Hematopoietic multipotent progenitor cell treated with erythropoietin and hydrocortisone succinate and interleukin-3 and kit ligand, for 8 days (in vitro differentiated cells): ENCODE data around the gene LAMA2.
"Not testable (repeated sequence)": the region's sequence is repeated elsewhere in the genome, so short reads cannot be mapped to it uniquely, and the experiment has no call there.

ENCODE experiments used
- DNase-seq: peaks from one replicate; pipeline ENCODE4 v3.0.0-alpha.2; 2015

Gene LAMA2

DNA sequence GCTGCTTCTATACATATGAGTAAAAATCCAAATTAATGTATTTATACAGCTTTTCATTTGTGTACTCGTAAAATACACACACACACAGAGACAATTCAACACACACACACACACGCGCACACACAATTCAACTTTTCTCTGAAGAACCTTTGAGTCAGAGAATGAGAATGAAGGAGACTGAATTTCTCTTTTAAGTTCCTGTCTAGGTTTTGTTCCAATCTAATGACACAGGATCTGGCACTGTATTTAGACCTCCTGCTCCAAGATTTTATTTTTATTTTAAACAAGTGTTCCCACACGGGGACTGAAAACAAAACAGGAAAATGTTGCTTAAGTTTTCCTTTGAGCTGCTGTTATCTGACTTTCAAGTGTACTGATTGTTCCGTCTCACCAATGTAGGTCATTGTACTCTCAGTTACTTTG, 250.8 kb downstream of the LAMA2 start:
- DNase-seq, result no peak

DNA sequence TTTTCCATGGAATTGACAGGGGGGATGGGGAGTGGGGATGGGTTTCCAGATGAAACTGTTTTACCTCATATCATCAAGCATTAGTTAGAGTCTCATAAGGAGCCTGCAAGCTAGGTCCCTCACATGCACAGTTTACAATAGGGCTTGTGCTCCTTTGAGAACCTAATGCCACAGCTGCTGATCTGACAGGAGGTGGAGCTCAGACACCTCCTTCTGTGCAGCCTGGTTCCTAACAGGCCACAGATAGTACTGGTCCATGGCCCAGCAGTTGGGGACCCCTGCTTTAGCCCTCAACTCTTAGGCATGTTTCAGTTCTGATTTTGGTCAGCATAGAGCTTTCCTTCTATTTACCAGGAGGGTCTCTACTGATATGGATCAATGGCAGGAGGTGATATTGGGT, 251.6 kb downstream of the LAMA2 start:
- no peak for DNase-seq

DNA sequence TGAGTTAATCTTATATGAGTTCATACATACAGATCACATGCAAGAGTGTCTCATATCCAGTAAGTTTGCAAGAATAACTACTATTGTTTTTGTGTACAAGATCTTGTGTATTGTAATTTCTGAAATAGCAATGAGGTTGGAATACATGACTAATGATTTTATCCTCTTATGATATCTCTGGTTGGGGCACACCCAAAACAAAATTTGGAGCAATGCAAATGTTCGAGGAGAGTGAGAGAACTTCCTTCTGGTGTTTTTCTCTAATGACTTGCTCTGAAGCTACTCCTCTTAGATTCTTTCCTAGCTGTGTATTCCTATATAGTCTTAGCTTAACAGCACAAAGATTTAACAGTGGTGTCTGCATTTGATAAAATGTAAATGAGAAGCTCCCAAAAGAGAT, 252.5 kb downstream of the LAMA2 start:
- DNase-seq, result no peak

DNA sequence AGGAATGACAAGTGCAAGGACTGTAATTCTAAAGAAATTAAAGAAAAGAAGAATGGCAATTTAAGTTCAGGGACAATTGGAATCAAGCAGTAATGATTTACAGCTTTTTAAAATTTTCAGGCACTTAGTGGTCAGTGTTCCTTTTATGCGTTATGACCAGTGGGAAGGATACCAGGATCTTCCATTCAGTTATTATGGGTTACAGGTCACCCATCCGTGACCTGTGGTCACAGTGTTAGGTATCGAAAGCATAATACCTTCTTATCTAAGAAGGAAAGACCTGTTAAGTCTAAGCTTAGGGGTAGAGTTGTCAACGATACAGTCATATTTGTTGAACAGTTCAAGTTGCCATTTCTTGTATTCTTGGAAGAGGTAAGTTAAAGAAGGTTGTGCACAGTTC, 253.8 kb downstream of the LAMA2 start:
- DNase-seq, result no peak

DNA sequence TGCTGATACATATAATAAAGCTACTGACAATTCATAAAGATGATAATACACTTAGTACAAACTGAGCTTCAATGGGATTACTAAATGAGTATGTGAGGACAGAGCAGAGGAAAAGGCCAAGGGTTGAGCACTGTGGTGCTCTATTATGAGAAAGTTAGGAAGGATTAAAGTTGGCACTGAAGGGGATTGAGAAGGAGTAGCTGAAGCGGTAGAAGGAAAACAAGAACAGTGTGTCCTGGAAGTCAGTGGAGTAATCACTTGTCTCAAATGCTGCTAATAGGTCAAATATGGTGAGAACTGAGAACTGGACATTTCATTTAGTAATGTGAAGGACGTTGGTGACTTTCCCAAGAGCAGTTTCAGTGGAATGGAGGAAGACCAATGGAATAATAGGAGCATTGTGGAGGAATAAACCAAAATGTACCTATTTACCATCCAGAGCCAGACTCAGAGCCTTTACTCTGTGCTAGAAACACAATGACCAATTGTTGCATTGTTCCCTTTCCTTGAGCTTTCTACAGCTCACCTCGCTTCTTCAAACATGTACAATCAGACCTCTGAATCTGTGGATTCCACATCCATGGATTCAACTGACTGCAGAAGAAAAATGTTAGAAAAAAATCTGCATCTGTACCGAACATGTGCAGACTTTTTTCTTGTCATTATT, 255.9 kb downstream of the LAMA2 start:
- no peak for DNase-seq

DNA sequence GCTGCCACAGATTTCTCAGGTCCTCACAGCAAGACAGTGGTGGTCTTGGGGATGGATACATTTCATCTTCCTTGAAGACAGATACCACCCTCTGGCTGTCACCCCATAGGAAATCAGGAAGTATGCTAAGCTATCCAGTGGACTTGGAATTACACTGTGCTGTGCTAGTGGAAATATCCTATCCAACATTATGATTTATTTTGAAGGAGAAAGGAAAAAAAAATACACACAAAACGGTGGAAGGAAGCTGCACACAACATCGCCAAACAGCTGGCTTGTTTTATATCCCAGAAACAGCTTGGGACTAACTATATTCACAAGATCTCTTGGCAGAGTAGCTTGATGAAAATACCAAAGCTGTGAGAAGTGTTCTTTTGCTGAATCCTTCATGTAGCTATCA, 257.6 kb downstream of the LAMA2 start:
- DNase-seq, result no peak

DNA sequence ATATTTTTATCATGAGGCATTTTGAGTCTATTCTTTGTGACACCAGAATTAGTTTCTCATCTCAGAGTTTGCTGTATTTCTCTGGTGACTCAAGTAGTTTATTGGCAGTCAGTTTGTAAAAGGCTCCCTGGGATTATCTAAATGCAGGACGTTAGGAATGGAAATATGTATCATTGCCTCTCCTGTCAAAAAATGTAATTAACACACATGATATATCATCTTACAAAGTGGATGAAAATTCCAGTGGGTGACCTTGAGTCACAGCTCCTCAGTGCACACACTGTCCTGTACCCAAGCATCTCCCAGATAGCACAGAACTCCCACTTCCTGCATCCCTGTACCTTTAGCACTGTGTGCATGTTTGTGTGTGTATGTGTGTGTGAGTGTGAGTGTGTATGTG, 258.6 kb downstream of the LAMA2 start:
- no peak for DNase-seq

DNA sequence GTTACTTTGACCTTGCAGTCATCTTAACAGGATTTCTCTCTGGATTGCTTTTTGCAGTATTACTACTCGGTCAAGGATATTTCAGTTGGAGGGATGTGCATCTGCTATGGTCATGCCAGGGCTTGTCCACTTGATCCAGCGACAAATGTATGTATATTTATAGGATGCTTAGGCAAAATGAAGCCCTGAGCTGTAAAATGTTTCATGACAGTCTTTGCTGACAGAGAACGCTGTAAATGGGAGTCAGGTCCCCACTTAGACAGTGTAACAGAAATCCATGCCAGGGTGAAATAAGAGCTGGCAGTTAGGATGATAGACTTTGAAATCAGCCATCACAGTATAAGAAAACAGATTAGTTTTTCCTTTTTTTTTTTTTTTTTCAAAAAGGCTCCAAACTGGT, 264.0 kb downstream of the LAMA2 start:
- no peak for DNase-seq

DNA sequence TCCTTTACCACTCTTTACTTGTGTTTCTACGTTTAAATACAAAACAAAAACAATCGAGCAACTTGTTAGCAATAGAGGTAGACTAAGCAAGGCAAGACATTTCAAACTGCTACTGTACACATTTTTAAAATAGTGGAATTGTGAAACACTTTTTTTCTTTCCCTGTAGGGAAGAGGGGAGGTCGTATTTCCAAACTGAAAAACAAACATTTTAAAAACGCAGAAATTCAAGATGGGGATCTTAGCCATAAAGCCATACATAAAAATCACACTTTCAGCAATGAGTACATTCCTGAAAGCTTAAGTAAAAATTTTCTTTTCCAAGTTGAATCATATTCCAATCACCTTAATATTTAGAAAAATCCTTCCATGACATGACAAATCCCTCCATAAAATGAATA, 267.6 kb downstream of the LAMA2 start:
- DNase-seq, result no peak

DNA sequence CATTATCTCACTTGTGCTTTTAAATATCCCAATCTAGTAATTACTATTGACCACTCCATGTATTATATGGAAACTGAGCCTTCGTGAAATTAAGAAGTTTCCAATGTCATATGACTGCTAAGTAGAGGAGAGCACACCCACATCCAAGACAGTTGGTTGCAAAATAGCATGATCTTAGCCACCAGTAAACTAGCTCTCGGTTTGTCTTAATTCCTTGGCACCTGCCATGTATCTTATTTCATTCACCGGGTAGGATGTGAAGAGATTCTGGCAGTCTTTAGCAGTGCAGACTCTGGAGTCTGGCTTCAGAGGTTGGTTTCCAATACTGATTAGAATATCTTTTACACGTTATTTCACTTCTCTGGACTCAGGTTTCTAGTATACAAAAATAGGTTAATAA, 270.3 kb downstream of the LAMA2 start:
- no peak for DNase-seq

DNA sequence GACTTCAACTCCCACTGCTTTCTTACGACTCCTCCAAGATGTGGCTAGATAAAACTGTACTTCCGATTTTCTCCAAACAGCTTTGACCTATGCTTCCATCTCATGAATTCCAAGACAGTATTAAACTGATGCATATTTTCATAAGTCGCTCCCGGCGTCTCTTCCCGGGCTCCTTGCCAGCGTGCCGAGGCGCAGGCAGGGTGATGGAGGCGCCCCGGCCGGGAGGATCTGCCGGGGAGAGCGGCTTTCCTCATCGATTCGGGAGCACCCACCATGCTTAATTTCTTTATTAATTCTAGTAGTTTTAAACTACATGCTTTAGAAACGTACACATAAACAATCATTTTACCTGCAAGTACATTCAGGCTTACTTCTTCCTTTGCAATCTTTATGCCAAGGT, 276.3 kb downstream of the LAMA2 start:
- DNase-seq, result not testable (repeated sequence)

DNA sequence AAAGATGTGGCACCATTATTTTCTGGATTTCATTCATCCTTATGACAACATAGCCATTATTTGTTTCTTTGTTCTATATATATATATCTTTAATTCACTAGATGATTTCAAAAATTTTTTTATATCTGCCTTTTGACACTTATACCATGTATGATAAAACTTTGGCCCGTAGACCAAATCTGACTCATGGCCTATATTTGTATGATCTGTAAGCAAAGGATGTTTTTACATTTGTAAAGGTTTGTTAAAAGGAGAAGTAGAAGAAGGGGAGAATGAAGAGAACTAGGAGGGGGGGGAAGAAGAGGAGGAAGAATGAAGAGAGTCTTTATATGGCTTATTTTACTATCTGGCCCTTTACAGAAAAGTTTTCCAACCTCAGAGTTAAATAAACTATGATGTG, 279.7 kb downstream of the LAMA2 start:
- no peak for DNase-seq

DNA sequence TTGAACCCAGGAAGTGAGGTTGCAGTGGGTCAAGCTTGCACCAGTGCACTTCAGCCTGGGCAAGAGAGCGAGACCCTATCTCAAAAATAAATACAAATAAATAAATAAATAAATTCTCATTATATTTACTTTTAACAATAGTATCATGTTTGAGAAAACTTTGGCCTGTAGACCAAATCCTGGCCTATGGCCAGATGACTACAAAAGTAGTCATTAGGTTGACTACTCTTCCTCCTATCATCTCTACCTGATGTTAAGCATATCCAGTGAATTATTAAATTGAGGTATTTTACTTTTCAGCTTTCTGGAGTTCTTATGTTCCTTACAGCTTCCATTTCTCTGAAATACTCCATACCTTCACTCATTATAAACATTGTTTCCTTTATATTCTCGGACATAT, 280.6 kb downstream of the LAMA2 start:
- DNase-seq, result no peak

DNA sequence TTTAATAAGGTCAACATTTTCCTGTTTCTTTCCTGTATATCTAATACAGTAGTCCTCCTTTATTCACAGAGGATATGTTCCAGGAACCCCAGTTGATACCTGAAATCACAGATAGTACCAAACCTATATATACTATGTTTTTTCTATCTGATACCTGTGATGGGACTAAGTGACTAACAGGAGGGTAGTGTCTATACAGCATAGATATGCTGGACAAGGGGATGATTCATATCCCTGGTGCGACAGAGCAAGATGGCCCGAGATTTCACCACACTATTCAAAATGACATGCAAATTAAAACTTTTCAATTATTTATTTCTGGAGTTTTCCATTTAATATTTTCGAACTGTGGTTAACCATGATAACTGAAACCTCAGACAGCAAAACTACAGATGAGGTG, 281.1 kb downstream of the LAMA2 start:
- no peak for DNase-seq

DNA sequence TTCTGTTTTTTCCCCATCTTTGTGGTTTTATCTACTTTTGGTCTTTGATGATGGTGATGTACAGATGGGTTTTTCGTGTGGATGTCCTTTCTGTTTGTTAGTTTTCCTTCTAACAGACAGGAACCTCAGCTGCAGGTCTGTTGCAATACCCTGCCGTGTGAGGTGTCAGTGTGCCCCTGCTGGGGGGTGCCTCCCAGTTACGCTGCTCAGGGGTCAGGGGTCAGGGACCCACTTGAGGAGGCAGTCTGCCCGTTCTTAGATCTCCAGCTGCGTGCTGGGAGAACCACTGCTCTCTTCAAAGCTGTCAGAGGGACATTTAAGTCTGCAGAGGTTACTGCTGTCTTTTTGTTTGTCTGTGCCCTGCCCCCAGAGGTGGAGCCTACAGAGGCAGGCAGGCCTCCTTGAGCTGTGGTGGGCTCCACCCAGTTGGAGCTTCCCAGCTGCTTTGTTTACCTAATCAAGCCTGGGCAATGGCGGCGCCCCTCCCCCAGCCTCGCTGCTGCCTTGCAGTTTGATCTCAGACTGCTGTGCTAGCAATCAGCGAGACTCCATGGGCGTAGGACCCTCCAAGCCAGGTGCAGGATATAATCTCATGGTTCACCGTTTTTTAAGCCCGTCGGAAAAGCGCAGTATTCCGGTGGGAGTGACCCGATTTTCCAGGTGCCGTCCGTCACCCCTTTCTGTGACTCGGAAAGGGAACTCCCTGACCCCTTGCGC, 289.5 kb downstream of the LAMA2 start:
- not testable (repeated sequence) for DNase-seq

DNA sequence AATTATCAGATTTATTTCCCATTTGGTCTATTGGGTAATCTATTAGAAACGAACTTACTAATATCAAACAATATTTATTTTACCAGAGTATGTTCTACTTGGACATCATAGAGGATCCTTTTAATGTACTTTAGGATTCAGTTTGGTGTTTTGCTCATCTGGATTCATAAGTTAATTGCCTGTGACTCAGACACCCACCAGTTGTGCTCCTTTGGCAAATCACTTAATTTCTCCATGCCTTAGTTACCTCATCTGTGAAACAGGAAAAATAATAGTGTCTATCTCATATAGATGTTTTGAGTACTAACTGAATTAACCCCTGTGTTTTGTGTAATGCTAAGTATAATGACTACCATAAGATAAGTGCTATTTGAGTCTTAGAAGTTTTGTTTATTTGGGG, 292.1 kb downstream of the LAMA2 start:
- DNase-seq, result no peak

DNA sequence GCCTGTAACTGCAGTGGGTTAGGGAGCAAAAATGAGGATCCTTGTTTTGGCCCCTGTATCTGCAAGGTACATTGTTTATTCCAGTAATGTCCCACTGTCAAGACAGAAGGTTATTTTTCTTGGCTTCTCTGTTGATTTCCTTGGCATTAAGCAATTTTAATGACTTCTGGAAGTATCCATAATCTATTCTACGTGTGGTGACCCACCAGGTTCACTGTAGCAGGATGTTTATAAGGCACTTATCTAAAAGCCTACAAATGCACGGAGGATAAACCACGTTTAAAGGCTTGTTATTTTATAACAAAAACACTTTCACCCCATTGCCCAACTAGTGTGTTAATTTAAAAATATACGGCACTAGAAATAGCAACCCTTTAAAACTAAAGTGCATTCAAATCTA, 294.9 kb downstream of the LAMA2 start:
- DNase-seq, result no peak

DNA sequence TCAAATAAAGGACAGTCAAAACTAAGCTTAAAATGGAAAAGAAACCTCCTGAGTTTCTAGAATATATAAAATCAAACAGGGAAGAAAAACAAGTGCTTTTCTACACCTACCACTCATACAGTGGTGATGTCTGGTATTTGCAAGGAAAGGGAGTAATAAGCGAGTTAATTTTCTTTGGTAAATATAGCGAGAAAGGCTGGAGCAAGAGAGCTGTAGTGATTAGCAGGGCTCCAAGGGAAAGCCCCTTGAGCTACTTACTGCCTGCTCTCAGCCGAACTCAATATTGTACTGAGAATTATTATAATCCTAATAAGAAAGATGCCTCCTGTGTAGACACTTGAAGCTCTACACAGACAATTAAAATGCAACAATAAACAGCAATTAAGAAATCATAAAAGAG, 296.3 kb downstream of the LAMA2 start:
- DNase-seq, result no peak

DNA sequence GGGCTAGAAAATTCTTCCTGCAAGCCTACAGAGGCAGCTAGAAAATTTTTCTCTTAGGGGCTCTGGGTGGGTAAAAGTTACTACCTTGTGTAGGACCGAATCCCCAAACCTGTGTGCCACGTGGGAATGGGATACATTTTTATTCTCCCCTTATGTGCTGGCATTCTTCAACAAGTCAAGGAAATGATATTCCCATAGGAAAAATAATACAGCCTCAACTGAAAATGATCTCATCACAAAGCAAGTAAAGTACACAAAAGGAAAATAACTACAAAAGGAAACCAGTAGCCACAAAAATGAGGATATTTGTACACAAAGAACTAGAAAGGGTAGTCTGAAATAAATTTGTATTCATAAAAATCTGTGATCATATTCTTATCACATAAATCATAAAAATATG, 298.1 kb downstream of the LAMA2 start:
- DNase-seq, result no peak

DNA sequence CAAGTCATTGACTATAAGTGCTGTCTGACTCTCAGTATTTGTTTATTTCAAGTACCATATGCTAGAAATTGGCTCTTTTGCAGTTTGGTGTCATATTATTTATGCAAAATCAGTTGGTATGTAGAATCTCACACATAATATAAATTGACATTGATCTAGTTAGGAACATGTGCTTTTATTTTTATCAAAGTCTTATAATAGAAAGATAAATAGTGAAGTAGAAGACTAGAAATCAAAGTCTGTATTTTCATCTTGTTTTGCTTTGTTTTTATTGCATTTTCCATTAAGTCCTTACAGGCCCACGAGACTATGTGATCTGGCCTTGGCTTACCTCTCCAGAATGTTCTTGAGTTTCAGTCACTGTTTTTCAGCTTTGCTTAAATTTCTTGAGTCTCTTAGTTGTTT, 300.3 kb downstream of the LAMA2 start:
- DNase-seq, result no peak

DNA sequence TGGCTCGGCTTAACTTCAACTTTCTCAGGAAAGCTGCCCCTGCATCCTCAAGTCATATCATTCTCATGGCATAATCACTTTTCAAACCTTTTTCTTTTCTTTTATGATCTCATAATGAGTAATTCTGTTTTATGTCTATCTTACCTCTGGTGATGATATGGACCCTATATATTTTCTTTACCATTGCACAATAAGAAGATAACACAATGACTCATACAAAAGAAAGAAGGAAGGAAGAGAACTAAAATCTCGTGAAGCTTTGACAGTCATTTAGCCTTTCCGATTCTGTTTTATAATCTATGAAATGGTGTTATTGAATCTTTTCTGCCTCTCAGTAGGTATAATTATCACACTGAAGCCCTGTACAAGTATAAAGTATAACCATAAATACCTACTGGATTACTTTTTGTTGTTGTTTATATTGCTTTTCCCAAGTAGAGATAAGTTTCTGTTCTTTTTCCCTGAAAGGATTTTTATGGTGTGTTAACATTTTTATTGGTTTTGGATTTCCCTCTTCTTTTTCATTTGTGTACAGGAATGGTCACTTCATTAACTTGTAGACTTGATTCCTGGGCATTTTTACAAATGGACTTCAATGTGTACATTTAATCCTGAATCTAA, 300.9 kb downstream of the LAMA2 start:
- DNase-seq, result no peak

DNA sequence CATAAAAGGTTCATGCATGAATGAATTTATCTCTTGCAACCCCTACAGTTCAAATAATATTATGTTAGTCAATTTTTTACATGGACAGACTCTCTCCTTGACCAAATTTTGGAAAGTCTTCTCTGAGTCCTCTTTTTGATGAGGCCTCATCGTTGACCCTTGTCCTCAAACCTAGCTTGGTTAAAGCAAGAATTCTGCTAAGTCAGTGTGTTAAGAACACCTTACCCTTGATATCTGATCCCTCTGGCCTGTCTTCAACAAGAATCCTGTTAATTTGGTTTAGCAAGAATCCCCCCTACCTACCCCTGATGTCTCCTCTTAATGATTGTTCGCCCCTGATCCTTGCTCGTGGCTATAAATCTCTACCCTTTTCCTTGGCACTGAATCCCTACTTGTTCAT, 301.4 kb downstream of the LAMA2 start:
- no peak for DNase-seq

DNA sequence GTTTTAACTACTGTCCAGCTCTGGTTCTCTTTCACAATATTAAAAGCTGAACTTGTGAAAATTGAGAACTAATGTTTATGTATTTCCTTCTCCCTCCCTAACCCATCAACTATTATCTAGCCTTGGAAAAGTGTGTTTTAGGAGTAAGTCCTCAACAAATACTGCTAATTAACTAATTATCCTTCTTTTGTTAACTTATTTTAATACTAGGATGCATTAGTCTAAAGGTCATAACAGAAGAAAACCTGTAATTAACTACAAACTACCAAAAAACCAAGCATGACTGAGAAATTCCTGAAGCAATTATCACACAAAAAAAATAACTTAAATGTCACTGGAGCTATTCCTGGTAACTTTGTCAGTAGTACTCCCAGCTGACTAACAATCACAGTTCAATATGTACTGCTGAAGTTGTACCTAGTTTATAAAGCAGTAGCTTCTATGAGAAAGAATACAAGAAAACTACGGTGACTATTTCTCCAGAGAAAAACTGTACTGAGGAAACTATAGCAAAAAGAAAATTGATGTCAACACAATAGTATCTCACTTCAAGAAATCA, 301.9 kb downstream of the LAMA2 start:
- DNase-seq, result no peak

DNA sequence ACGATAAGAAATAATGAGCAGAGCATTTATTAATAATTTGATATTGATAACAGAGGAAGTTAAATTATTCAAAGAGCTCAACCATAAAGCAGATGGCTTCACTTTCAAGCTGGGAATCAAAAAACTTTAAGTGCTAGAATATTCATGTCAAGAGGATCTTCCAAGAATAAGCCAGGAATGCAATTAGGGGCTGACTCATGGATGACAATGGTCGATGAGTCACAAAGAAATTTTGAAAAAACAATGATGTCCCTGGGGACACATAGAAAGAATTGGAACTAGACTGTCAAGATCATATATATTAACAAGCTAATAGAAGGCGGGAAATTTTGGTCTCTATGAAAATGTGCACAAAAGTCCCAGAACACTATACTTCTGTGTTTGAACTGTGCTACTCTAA, 304.1 kb downstream of the LAMA2 start:
- no peak for DNase-seq
